ENCODE results near the gene ZNRF2. TPM values are rescaled to one million over a fixed set of nuclear protein-coding genes. Genes with fewer than 3 reads are reported as not detected.

ZNRF2 gene
- total RNA-seq, 4 donors from 2014 or later, result 9.6 to 19.3 (median 17.4) TPM

- H3K4me1 ChIP-seq, result peaks cover 24 to 33% of the 10 kb centered on the region in 2 donors
- no peak for DNase-seq
- no peaks in the 10 kb centered on the region for H3K36me3 ChIP-seq
- no peak overlapping the region for H3K27ac ChIP-seq
- intact Hi-C loops (cut with DNase I; ENCODE audit: low total_unique reads) (no loop called here), in situ Hi-C loops (cut with MboI; ENCODE audit: low sequenced_read_pairs in 4 of 4) (no loop called here)
- no peaks in the 10 kb centered on the region for H3K27me3 ChIP-seq
- no peak for TF ChIP-seq POLR2A (IDR thresholded peaks at IDR 0.05)
- TF ChIP-seq, protein P1, sequence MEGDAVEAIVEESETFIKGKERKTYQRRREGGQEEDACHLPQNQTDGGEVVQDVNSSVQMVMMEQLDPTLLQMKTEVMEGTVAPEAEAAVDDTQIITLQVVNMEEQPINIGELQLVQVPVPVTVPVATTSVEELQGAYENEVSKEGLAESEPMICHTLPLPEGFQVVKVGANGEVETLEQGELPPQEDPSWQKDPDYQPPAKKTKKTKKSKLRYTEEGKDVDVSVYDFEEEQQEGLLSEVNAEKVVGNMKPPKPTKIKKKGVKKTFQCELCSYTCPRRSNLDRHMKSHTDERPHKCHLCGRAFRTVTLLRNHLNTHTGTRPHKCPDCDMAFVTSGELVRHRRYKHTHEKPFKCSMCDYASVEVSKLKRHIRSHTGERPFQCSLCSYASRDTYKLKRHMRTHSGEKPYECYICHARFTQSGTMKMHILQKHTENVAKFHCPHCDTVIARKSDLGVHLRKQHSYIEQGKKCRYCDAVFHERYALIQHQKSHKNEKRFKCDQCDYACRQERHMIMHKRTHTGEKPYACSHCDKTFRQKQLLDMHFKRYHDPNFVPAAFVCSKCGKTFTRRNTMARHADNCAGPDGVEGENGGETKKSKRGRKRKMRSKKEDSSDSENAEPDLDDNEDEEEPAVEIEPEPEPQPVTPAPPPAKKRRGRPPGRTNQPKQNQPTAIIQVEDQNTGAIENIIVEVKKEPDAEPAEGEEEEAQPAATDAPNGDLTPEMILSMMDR (IDR thresholded peaks at IDR 0.05 in 4 of 5, conservative IDR thresholded peaks at IDR 0.05 in 1 of 5), result no peak
- ATAC-seq, result no peak
- no peaks in the 10 kb centered on the region for H3K9me3 ChIP-seq
- no peak overlapping the region for H3K4me3 ChIP-seq
These were observed 45.3 kb downstream of the ZNRF2 start for GRCh38 chr7:30329716-30330115.

GRCh38 chr7:30330134-30331111 is 46.0 kb downstream of the ZNRF2 start:
- intact Hi-C loops (cut with DNase I; ENCODE audit: low total_unique reads) (no loop called here), in situ Hi-C loops (cut with MboI; ENCODE audit: low sequenced_read_pairs in 4 of 4) (no loop called here)
- DNase-seq, result no peak
- Histone ChIP-seq H3K4me3 (no peak overlapping the region), H3K27ac (no peak overlapping the region), H3K27me3 (no peaks in the 10 kb centered on the region), H3K36me3 (no peaks in the 10 kb centered on the region), H3K4me1 (peaks cover 24 to 33% of the 10 kb centered on the region in 2 donors), H3K9me3 (no peaks in the 10 kb centered on the region)
- TF ChIP-seq, protein P1 (IDR thresholded peaks at IDR 0.05 in 4 of 5, conservative IDR thresholded peaks at IDR 0.05 in 1 of 5), result no peak
- no peak for TF ChIP-seq POLR2A (IDR thresholded peaks at IDR 0.05)
- no peak for ATAC-seq

DNA sequence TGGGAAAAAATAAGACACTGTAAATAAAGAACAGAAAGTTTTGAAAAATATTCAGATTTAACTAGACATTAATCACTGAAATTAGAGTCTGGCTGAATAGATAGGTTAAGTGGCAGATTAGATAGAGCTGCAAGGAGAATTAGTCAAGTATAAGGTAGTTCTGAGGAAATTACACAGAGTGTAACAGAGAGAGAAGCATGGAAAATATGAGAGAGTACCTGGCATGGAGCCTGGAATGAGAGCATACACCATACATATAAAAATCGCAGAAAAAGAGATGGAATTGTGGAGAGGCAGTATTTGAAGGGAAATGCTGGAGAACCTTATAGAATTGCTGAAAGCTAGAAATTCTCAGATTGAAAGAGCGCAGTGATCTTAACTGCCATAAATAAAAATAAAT is 46.9 kb downstream of the ZNRF2 start:
- H3K27me3 ChIP-seq, result no peaks in the 10 kb centered on the region
- no peak for ATAC-seq
- in situ Hi-C loops (cut with MboI; ENCODE audit: low sequenced_read_pairs in 4 of 4), result no loop called here

DNA sequence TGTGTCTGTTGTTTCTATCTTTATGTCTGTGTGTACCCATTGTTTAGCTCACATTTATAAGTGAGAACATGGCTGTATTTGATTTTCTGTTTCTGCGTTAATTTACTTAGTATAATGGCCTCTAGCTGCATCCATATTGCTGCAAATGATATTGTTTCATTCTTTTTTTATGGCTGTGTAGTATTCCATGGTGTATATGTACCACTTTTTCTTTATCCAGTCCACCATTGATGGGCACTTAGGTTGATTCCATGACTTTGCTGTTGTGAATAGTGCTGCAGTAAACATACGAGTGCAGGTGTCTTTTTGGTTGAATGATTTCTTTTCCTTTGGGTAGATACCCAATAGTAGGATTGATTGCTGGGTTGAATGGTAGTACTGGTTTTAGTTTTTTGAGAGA is 48.2 kb downstream of the ZNRF2 start:
- H3K36me3 ChIP-seq, result no peaks in the 10 kb centered on the region
- no peak overlapping the region for H3K27ac ChIP-seq
- H3K27me3 ChIP-seq, result no peaks in the 10 kb centered on the region
- peaks cover 24 to 33% of the 10 kb centered on the region in 2 donors for H3K4me1 ChIP-seq
- ATAC-seq, result no peak
- intact Hi-C loops (cut with DNase I; ENCODE audit: low total_unique reads), result no loop called here
- in situ Hi-C loops (cut with MboI; ENCODE audit: low sequenced_read_pairs in 4 of 4), result no loop called here
- H3K4me3 ChIP-seq, result no peak overlapping the region
- no peaks in the 10 kb centered on the region for H3K9me3 ChIP-seq
- TF ChIP-seq POLR2A (IDR thresholded peaks at IDR 0.05), result no peak
- TF ChIP-seq, protein P1 (IDR thresholded peaks at IDR 0.05 in 4 of 5, conservative IDR thresholded peaks at IDR 0.05 in 1 of 5), result no peak
- no peak for DNase-seq

More for the DNA sequence above, 46.9 kb downstream of the ZNRF2 start:
- peaks cover 24 to 33% of the 10 kb centered on the region in 2 donors for H3K4me1 ChIP-seq
- H3K27ac ChIP-seq, result no peak overlapping the region
- TF ChIP-seq POLR2A (IDR thresholded peaks at IDR 0.05), result no peak
- TF ChIP-seq, protein P1 (IDR thresholded peaks at IDR 0.05 in 4 of 5, conservative IDR thresholded peaks at IDR 0.05 in 1 of 5), result no peak
- no peaks in the 10 kb centered on the region for H3K36me3 ChIP-seq
- DNase-seq, result no peak
- intact Hi-C loops (cut with DNase I; ENCODE audit: low total_unique reads), result no loop called here
- no peaks in the 10 kb centered on the region for H3K9me3 ChIP-seq
- H3K4me3 ChIP-seq, result no peak overlapping the region

Measured in gastrocnemius medialis (tissue), 4 donors.